Measurements from ENCODE around the gene UBA3. TPM values are rescaled to one million over a fixed set of nuclear protein-coding genes. Genes with fewer than 3 reads are reported as not detected.

UBA3 gene
- polyA plus RNA-seq, 3 donors = 77.1 to 88.5 (median 81.7) TPM

- Histone ChIP-seq H3K4me1 (ENCODE audit: control insufficient read depth in 1 of 2, insufficient read depth in 2 of 2, low read length in 2 of 2) (peaks cover 7% of the 10 kb centered on the region in 2 donors), H4K20me1 (ENCODE audit: insufficient read depth, low read length) (no peaks in the 10 kb centered on the region), H3K36me3 (replicated peaks in 1 of 2; ENCODE audit: control insufficient read depth in 1 of 2, insufficient read depth in 2 of 2, low read length in 2 of 2) (no peaks in the 10 kb centered on the region), H3K4me3 (replicated peaks in 1 of 3; ENCODE audit: low read depth in 2 of 3, low read length in 3 of 3) (no peak overlapping the region), H3K4me2 (replicated peaks; ENCODE audit: extremely low read depth, low read length, poor library complexity, severe bottlenecking) (no peak overlapping the region), H2AFZ (ENCODE audit: insufficient read depth, low read depth, low read length, poor library complexity, severe bottlenecking) (no peak overlapping the region), H3K27ac (ENCODE audit: low read depth in 1 of 2, low read length in 2 of 2) (no peak overlapping the region), H3K9me3 (replicated peaks in 1 of 2; ENCODE audit: control insufficient read depth in 1 of 2, insufficient read depth in 1 of 2, low read length in 2 of 2) (no peaks in the 10 kb centered on the region), H3K27me3 (ENCODE audit: control insufficient read depth in 2 of 2, insufficient read depth in 2 of 2, low read length in 2 of 2) (no peaks in the 10 kb centered on the region), H3K9ac (ENCODE audit: insufficient read depth, low read length, poor library complexity, severe bottlenecking) (no peak overlapping the region), H3K79me2 (ENCODE audit: insufficient read depth, low read length) (no peaks in the 10 kb centered on the region)
- Mint-ChIP-seq H3K4me3 (no peak overlapping the region), H3K4me1 (peaks cover 8% of the 10 kb centered on the region), H3K27ac (no peak overlapping the region), H3K27me3 (ENCODE audit: low read depth in 3 of 3) (no peaks in the 10 kb centered on the region), H3K36me3 (no peaks in the 10 kb centered on the region), H3K9me3 (no peaks in the 10 kb centered on the region)
- no peak for TF ChIP-seq CTCF (IDR thresholded peaks at IDR 0.05)
- no CpG with 5 or more reads among the region's 3 CpGs for WGBS (ENCODE audit: insufficient coverage)
- intact Hi-C loops (cut with micrococcal nuclease) = no loop called here
- no peak for DNase-seq
Observed at GRCh38 chr3:69126216-69126615, 46.1 kb upstream of the UBA3 start.

GRCh38 chr3:69122403-69122802, 42.2 kb upstream of the UBA3 start, which contains the start of gene LMOD3:
TSS of gene LMOD3 (minus strand) at chr3:69122595. CDS start at chr3:69122386, 209 bp downstream.
- WGBS (ENCODE audit: insufficient coverage) = 100% methylated on average over 2 of the region's 3 CpGs
- H3K27ac Mint-ChIP-seq = peak within 1 kb of the TSS in 1 of 7 donors; percentile 41
- no peaks in the 10 kb centered on the region for H3K27me3 ChIP-seq (ENCODE audit: control insufficient read depth in 2 of 2, insufficient read depth in 2 of 2, low read length in 2 of 2)
- H3K9me3 Mint-ChIP-seq = no peaks in the 10 kb centered on the region
- no peaks in the 10 kb centered on the region for H3K79me2 ChIP-seq (ENCODE audit: insufficient read depth, low read length)
- no peak for TF ChIP-seq CTCF (IDR thresholded peaks at IDR 0.05)
- DNase-seq = no peak
- peaks cover 13% of the 10 kb centered on the region for H3K4me1 Mint-ChIP-seq
- H3K4me3 Mint-ChIP-seq = peak within 1 kb of the TSS in 1 of 2 donors; percentile 39
- no peaks in the 10 kb centered on the region for H3K9me3 ChIP-seq (replicated peaks in 1 of 2; ENCODE audit: control insufficient read depth in 1 of 2, insufficient read depth in 1 of 2, low read length in 2 of 2)
- H4K20me1 ChIP-seq (ENCODE audit: insufficient read depth, low read length) = no peaks in the 10 kb centered on the region
- no peaks in the 10 kb centered on the region for H3K36me3 ChIP-seq (replicated peaks in 1 of 2; ENCODE audit: control insufficient read depth in 1 of 2, insufficient read depth in 2 of 2, low read length in 2 of 2)
- intact Hi-C loops (cut with micrococcal nuclease) = no loop called here
- H3K4me3 ChIP-seq (replicated peaks in 1 of 3; ENCODE audit: low read depth in 2 of 3, low read length in 3 of 3) = no peak within 1 kb of the TSS
- no peaks in the 10 kb centered on the region for H3K36me3 Mint-ChIP-seq
- H3K4me2 ChIP-seq (replicated peaks; ENCODE audit: extremely low read depth, low read length, poor library complexity, severe bottlenecking) = no peak within 1 kb of the TSS
- no peak within 1 kb of the TSS for H3K9ac ChIP-seq (ENCODE audit: insufficient read depth, low read length, poor library complexity, severe bottlenecking)
- H3K27ac ChIP-seq (ENCODE audit: low read depth in 1 of 2, low read length in 2 of 2) = no peak within 1 kb of the TSS
- peaks cover 7% of the 10 kb centered on the region in 2 donors for H3K4me1 ChIP-seq (ENCODE audit: control insufficient read depth in 1 of 2, insufficient read depth in 2 of 2, low read length in 2 of 2)
- peaks cover 0 to 1% (median 0%) of the 10 kb centered on the region in 3 donors for H3K27me3 Mint-ChIP-seq (ENCODE audit: low read depth in 3 of 3)
- H2AFZ ChIP-seq (ENCODE audit: insufficient read depth, low read depth, low read length, poor library complexity, severe bottlenecking) = peak within 1 kb of the TSS; percentile 54
